Neuronal stem cell (in vitro differentiated cells): ENCODE measurements around the gene DIP2C.

Experiments
- DNase-seq: peaks from one replicate; pipeline ENCODE4 v3.0.0-alpha.2; 2013; ENCODE audit warnings: low spot score
- H2AFZ ChIP-seq: one replicate; pipeline ENCODE4 v1.6.1; 2013; ENCODE audit warnings: mild to moderate bottlenecking, low read length, inconsistent platforms
- H2AK5ac ChIP-seq: 2 replicates; pipeline ENCODE4 v1.6.1; 2013; ENCODE audit warnings: low read depth, mild to moderate bottlenecking, inconsistent platforms, low read length, moderate library complexity, mixed read lengths
- H2BK120ac ChIP-seq: 2 replicates; pipeline ENCODE4 v1.6.1; 2013; ENCODE audit warnings: low read depth, mild to moderate bottlenecking, inconsistent platforms, low read length, moderate library complexity, mixed read lengths
- H2BK12ac ChIP-seq: one replicate; pipeline ENCODE4 v1.6.1; 2013; ENCODE audit warnings: low read length, inconsistent platforms
- H2BK15ac ChIP-seq: 2 replicates; pipeline ENCODE4 v1.6.1; 2013; ENCODE audit warnings: mild to moderate bottlenecking, low read length, inconsistent platforms, mixed read lengths
- H2BK5ac ChIP-seq: one replicate; pipeline ENCODE4 v1.6.1; 2013; ENCODE audit warnings: inconsistent platforms, mild to moderate bottlenecking, low read length, moderate library complexity
- H3K14ac ChIP-seq: one replicate; pipeline ENCODE4 v1.6.1; 2013; ENCODE audit warnings: low read length, inconsistent platforms
- H3K18ac ChIP-seq: 2 replicates; pipeline ENCODE4 v1.6.1; 2013; ENCODE audit warnings: low read length, inconsistent platforms
- H3K23ac ChIP-seq: 2 replicates; pipeline ENCODE4 v1.6.1; 2013; ENCODE audit warnings: low read depth, mild to moderate bottlenecking, mixed read lengths, low read length, inconsistent platforms; ENCODE audit not compliant: poor library complexity
- H3K27ac ChIP-seq: replicated peaks from 3 replicates; pipeline ENCODE4 v1.5.1; 2013; ENCODE audit warnings: low read length, inconsistent platforms
- H3K27me3 ChIP-seq, 3 experiments: 2 replicates each; pipeline ENCODE4 v1.6.1; 2013; ENCODE audit warnings: low read length in 3 of 3, mild to moderate bottlenecking in 2 of 3, inconsistent platforms in 1 of 3, low read depth in 1 of 3, mixed read lengths in 1 of 3, moderate library complexity in 1 of 3; ENCODE audit not compliant: control insufficient read depth in 3 of 3, insufficient read depth in 3 of 3
- H3K36me3 ChIP-seq, 2 donors: replicated peaks in 1 of 2; 2 replicates each; pipeline ENCODE4 v1.6.1; 2013; ENCODE audit warnings: low read length in 2 of 2; ENCODE audit not compliant: control insufficient read depth in 2 of 2, insufficient read depth in 2 of 2
- H3K4ac ChIP-seq: 2 replicates; pipeline ENCODE4 v1.6.1; 2013; ENCODE audit warnings: inconsistent platforms, mild to moderate bottlenecking, low read length, moderate library complexity
- H3K4me1 ChIP-seq, 2 donors: 1 replicate in 1 of 2; 2 replicates in 1 of 2; pipeline ENCODE4 v1.6.1; 2013; ENCODE audit warnings: low read length in 2 of 2, low read depth in 1 of 2; ENCODE audit not compliant: control insufficient read depth in 2 of 2, insufficient read depth in 1 of 2
- H3K4me2 ChIP-seq: one replicate; pipeline ENCODE4 v1.6.1; 2013; ENCODE audit warnings: mild to moderate bottlenecking, low read length, inconsistent platforms; ENCODE audit not compliant: insufficient read depth, poor library complexity, severe bottlenecking
- H3K4me3 ChIP-seq, 2 donors: 2 replicates each; pipeline ENCODE4 v1.5.1; 2013; ENCODE audit warnings: low read length in 2 of 2, mild to moderate bottlenecking in 2 of 2, inconsistent platforms in 1 of 2, moderate library complexity in 1 of 2
- H3K79me1 ChIP-seq: one replicate; pipeline ENCODE4 v1.6.1; 2013; ENCODE audit warnings: low read depth, mild to moderate bottlenecking, inconsistent platforms, low read length, moderate library complexity
- H3K9ac ChIP-seq: one replicate; pipeline ENCODE4 v1.6.1; 2013; ENCODE audit warnings: mild to moderate bottlenecking, low read depth, low read length, inconsistent platforms; ENCODE audit not compliant: poor library complexity
- H3K9me3 ChIP-seq, 2 donors: replicated peaks in 1 of 2; 2 replicates each; pipeline versions ENCODE3 to v1.6.1; 2013; ENCODE audit warnings: low read length in 2 of 2, mild to moderate bottlenecking in 2 of 2, inconsistent platforms in 1 of 2, low read depth in 1 of 2, mixed read lengths in 1 of 2, moderate library complexity in 1 of 2; ENCODE audit not compliant: control insufficient read depth in 2 of 2, insufficient read depth in 1 of 2
- H4K8ac ChIP-seq: one replicate; pipeline ENCODE4 v1.6.1; 2013; ENCODE audit warnings: low read depth, mild to moderate bottlenecking, inconsistent platforms, low read length, moderate library complexity
- H4K91ac ChIP-seq: one replicate; pipeline ENCODE4 v1.6.1; 2013; ENCODE audit warnings: low read length, low read depth, mild to moderate bottlenecking, inconsistent platforms; ENCODE audit not compliant: poor library complexity
- WGBS, 2 donors: extraction: QIAGEN DNeasy Blood & Tissue Kit; methylation state at CpG; one replicate each; pipeline ENCODE4 v1.1.7; 2013; ENCODE audit warnings: missing lambda C conversion rate in 2 of 2, mixed read lengths in 1 of 2; ENCODE audit not compliant: insufficient read length in 2 of 2, insufficient replicate concordance in 1 of 2; ENCODE audit errors: extremely low coverage in 2 of 2; 5-methylcytosine and 5-hydroxymethylcytosine counted together

Gene DIP2C

DNA sequence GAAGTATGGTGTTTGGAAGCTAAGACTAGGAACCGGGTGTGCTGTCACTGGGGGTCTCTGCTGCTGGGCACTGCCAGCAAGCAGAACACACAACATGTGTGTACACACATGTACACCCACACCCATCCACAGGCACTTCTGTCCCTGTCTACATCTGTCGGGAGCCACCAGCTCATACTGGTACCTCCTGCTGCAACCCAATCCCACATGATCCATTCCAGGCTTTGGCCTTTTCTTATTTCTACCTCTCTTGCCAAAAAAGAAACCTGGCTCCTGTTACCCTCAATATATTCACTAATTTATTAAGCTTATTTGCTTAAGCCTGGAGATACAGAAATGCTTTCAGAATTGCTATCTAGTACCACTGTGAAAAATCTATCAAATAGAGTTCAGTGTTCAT is 246.0 kb downstream of the DIP2C start:
- H3K4me3 ChIP-seq, result no peak overlapping the region
- no peaks in the 10 kb centered on the region for H3K27me3 ChIP-seq
- H3K79me1 ChIP-seq, result peaks cover 2% of the 10 kb centered on the region
- H3K23ac ChIP-seq, result no peak overlapping the region
- no peak overlapping the region for H2BK5ac ChIP-seq
- H3K14ac ChIP-seq, result no peak overlapping the region
- H3K9ac ChIP-seq, result no peak overlapping the region
- H2AFZ ChIP-seq, result no peak overlapping the region
- no peak overlapping the region for H3K27ac ChIP-seq
- DNase-seq, result no peak
- no peak overlapping the region for H2BK120ac ChIP-seq
- peaks cover 0 to 1% of the 10 kb centered on the region in 2 donors for H3K9me3 ChIP-seq
- WGBS, 2 donors, result no CpG with 5 or more reads among the region's 2 CpGs
- H3K4me2 ChIP-seq, result no peak overlapping the region
- no peak overlapping the region for H4K8ac ChIP-seq
- H3K18ac ChIP-seq, result no peak overlapping the region
- H3K36me3 ChIP-seq, result peaks cover 13 to 30% of the 10 kb centered on the region in 2 donors
- H2AK5ac ChIP-seq, result no peak overlapping the region
- no peak overlapping the region for H3K4ac ChIP-seq
- no peak overlapping the region for H2BK15ac ChIP-seq
- no peaks in the 10 kb centered on the region for H3K4me1 ChIP-seq
- H4K91ac ChIP-seq, result no peak overlapping the region
- no peak overlapping the region for H2BK12ac ChIP-seq

DNA sequence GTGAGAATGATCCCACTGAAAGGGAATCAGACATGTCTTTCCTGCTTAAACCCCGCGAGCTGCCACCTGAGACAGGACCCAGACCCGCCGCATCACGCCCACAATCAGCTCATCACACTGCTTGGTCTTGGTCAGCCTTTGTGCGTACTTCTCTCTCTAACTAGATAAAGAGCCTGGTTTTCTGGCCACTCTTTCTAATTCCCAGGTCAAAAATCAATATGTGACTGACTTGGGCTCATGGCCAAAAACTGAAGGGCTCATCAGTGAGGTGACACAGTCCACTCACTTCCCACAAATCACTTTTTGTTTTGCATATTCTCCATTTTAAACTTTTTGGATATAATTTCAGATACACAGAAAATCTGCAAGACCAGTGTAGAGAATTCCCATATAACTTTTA is 247.3 kb downstream of the DIP2C start:
- H2BK5ac ChIP-seq, result no peak overlapping the region
- peaks cover 0 to 1% of the 10 kb centered on the region in 2 donors for H3K9me3 ChIP-seq
- H2BK120ac ChIP-seq, result no peak overlapping the region
- no peak for DNase-seq
- H4K8ac ChIP-seq, result no peak overlapping the region
- H3K4ac ChIP-seq, result no peak overlapping the region
- no peak overlapping the region for H3K14ac ChIP-seq
- no peaks in the 10 kb centered on the region for H3K27me3 ChIP-seq
- H3K18ac ChIP-seq, result no peak overlapping the region
- H3K4me2 ChIP-seq, result no peak overlapping the region
- no peak overlapping the region for H2BK15ac ChIP-seq
- H3K36me3 ChIP-seq, result peaks cover 13 to 35% of the 10 kb centered on the region in 2 donors
- H4K91ac ChIP-seq, result no peak overlapping the region
- no peak overlapping the region for H3K27ac ChIP-seq
- no peak overlapping the region for H2AK5ac ChIP-seq
- H2BK12ac ChIP-seq, result no peak overlapping the region
- no peaks in the 10 kb centered on the region for H3K79me1 ChIP-seq
- no peak overlapping the region for H3K4me3 ChIP-seq
- WGBS, 2 donors, result no CpG with 5 or more reads among the region's 6 CpGs
- H3K9ac ChIP-seq, result no peak overlapping the region
- H3K23ac ChIP-seq, result no peak overlapping the region
- H2AFZ ChIP-seq, result no peak overlapping the region
- no peaks in the 10 kb centered on the region for H3K4me1 ChIP-seq

DNA sequence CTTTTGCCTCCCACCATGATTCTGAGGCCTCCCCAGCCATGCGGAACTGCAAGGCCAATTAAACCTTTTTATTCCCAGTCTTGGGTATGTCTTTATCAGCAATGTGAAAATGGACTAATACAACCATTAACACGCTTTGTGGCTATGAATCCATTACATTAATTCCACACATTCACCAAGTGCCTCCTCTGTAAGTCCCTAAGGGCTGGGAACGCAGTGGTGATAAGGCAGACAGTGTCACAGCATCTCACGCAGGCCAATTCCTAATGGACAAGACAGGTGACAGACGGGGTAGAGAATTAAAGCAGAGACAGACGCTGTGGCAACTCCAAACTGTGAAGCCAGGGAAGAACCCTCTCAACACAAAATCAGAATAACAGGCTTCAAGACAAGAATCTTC is 247.8 kb downstream of the DIP2C start:
- H3K4me2 ChIP-seq, result no peak overlapping the region
- peaks cover 13 to 40% of the 10 kb centered on the region in 2 donors for H3K36me3 ChIP-seq
- H2BK120ac ChIP-seq, result no peak overlapping the region
- no peak overlapping the region for H2BK12ac ChIP-seq
- no peak overlapping the region for H2BK15ac ChIP-seq
- H3K14ac ChIP-seq, result no peak overlapping the region
- H4K8ac ChIP-seq, result no peak overlapping the region
- H3K18ac ChIP-seq, result no peak overlapping the region
- no peak overlapping the region for H3K4me3 ChIP-seq
- H2BK5ac ChIP-seq, result no peak overlapping the region
- H3K4me1 ChIP-seq, result no peaks in the 10 kb centered on the region
- H3K9me3 ChIP-seq, result peaks cover 0 to 1% of the 10 kb centered on the region in 2 donors
- no peak overlapping the region for H3K23ac ChIP-seq
- H3K27me3 ChIP-seq, result no peaks in the 10 kb centered on the region
- H4K91ac ChIP-seq, result no peak overlapping the region
- no peak for DNase-seq
- no peak overlapping the region for H3K4ac ChIP-seq
- H3K79me1 ChIP-seq, result no peaks in the 10 kb centered on the region
- no CpG with 5 or more reads among the region's 6 CpGs for WGBS, 2 donors
- no peak overlapping the region for H3K27ac ChIP-seq
- H3K9ac ChIP-seq, result no peak overlapping the region
- no peak overlapping the region for H2AK5ac ChIP-seq
- H2AFZ ChIP-seq, result no peak overlapping the region

DNA sequence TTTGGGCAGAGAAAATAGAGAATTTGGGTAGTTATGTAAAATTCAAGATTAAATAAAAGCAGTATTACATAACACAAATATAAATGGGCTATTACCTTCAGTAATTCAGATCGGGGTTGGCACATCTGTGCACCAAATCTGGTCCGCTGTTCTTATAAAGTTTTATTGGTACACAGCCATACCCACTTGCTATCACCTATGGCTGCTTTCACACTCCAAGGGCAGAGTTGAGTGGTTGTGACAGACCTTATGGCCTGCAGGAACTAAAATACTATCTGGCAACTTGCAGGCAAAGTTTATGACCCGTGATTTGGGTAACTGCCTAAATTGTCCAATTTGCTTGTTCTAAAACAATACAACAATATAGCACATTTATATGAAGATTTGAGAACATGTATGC is 249.3 kb downstream of the DIP2C start:
- Histone ChIP-seq H3K14ac (no peak overlapping the region), H3K9ac (no peak overlapping the region), H4K8ac (no peak overlapping the region), H3K23ac (no peak overlapping the region), H2AFZ (no peak overlapping the region), H3K9me3 (peaks cover 0 to 1% of the 10 kb centered on the region in 2 donors), H2AK5ac (no peak overlapping the region), H3K4ac (no peak overlapping the region), H3K79me1 (peaks cover 3% of the 10 kb centered on the region), H2BK12ac (no peak overlapping the region), H3K18ac (no peak overlapping the region), H2BK5ac (no peak overlapping the region), H4K91ac (no peak overlapping the region), H2BK120ac (no peak overlapping the region), H3K36me3 (peaks cover 8 to 45% of the 10 kb centered on the region in 2 donors), H3K4me2 (no peak overlapping the region), H3K27me3 (no peaks in the 10 kb centered on the region), H3K4me1 (no peaks in the 10 kb centered on the region), H3K27ac (no peak overlapping the region), H2BK15ac (no peak overlapping the region), H3K4me3 (no peak overlapping the region)
- no peak for DNase-seq
- no CpG with 5 or more reads among the region's 3 CpGs for whole genome bisulfite sequencing, 2 donors
